ENCODE results near the gene NELL1. TPM values are rescaled to one million over a fixed set of nuclear protein-coding genes. Genes with fewer than 3 reads are reported as not detected.

The NELL1 gene
- total RNA-seq, 4 donors from 2014 or later = 0.27 TPM; not detected in 3

- Histone ChIP-seq H3K27me3 (no peaks in the 10 kb centered on the region), H3K4me3 (no peak overlapping the region), H3K9me3 (no peaks in the 10 kb centered on the region), H3K27ac (no peak overlapping the region), H3K4me1 (no peaks in the 10 kb centered on the region), H3K36me3 (no peaks in the 10 kb centered on the region)
- no peak for TF ChIP-seq POLR2AphosphoS5 (IDR thresholded peaks at IDR 0.05)
- TF ChIP-seq POLR2A (IDR thresholded peaks at IDR 0.05) = no peak
- TF ChIP-seq CTCF (IDR thresholded peaks at IDR 0.05) = no peak
- TF ChIP-seq EP300 (IDR thresholded peaks at IDR 0.05; ENCODE audit: low read depth) = no peak
- DNase-seq = no peak
- intact Hi-C loops (cut with DNase I; ENCODE audit: low total_unique reads) (no loop called here), in situ Hi-C loops (cut with MboI; ENCODE audit: low pct_ligation_motif_present in 1 of 4, low pct_unique_long_range_greater_than_20kb in 1 of 4, low sequenced_read_pairs in 3 of 4) (no loop called here)
- WGBS, 2 donors (ENCODE audit: low coverage in 1 of 2) = 55 to 61% methylated on average over 3 of the region's 3 CpGs
Observed at GRCh38 chr11:21068886-21069285, 399.5 kb downstream of the NELL1 start.

DNA sequence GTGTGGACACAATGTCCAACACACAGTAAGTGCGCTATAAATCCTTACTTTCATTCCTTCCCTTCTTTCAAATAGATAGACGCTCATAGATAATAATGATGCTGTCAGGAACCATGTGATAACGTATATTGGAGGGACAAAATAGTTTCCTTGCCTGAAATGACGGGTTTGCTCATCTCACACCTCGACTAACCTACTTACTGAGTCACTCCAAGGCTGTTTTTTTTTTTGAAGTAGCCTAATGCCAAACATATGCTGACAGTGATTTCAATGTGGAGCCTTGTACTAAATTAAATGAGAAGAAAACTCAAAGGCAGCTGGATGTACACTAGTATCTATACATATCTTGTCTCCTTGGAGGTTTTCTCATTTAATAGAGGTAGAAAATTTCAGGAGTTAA is 400.5 kb downstream of the NELL1 start:
- no peaks in the 10 kb centered on the region for H3K36me3 ChIP-seq
- in situ Hi-C loops (cut with MboI; ENCODE audit: low pct_ligation_motif_present in 1 of 4, low pct_unique_long_range_greater_than_20kb in 1 of 4, low sequenced_read_pairs in 3 of 4) = no loop called here
- 61 to 62% methylated on average over 5 of the region's 5 CpGs for WGBS, 2 donors (ENCODE audit: low coverage in 1 of 2)
- H3K9me3 ChIP-seq = no peaks in the 10 kb centered on the region
- H3K4me1 ChIP-seq = no peaks in the 10 kb centered on the region
- no peak for DNase-seq
- intact Hi-C loops (cut with DNase I; ENCODE audit: low total_unique reads) = no loop called here
- TF ChIP-seq CTCF (IDR thresholded peaks at IDR 0.05) (no peak), EP300 (IDR thresholded peaks at IDR 0.05; ENCODE audit: low read depth) (no peak), POLR2A (IDR thresholded peaks at IDR 0.05) (no peak)
- no peaks in the 10 kb centered on the region for H3K27me3 ChIP-seq
- H3K4me3 ChIP-seq = no peak overlapping the region
- no peak overlapping the region for H3K27ac ChIP-seq

DNA sequence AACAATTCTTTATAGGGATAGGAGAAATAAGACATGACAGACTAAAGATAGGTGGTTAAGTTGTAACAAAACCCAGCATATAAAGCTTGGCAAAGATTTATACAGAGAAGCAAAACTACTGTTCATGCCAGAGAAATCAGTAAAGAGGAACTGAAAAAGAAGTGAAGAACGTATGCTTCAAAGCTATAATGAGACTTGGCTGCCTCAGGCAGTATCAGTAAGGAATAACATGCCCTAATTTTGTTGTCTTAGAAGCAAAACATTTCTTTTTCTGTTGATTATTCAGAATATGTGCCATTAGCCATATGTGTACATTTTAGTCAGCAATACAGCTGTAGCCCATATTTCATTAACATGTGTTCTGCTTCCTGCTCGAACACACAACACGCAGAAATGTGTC is 403.2 kb downstream of the NELL1 start:
- intact Hi-C loops (cut with DNase I; ENCODE audit: low total_unique reads) (no loop called here), in situ Hi-C loops (cut with MboI; ENCODE audit: low pct_ligation_motif_present in 1 of 4, low pct_unique_long_range_greater_than_20kb in 1 of 4, low sequenced_read_pairs in 3 of 4) (no loop called here)
- WGBS, 2 donors (ENCODE audit: low coverage in 1 of 2) = 41 to 54% methylated on average over 3 of the region's 3 CpGs
- no peak for DNase-seq
- Histone ChIP-seq H3K36me3 (no peaks in the 10 kb centered on the region), H3K4me1 (no peaks in the 10 kb centered on the region), H3K9me3 (no peaks in the 10 kb centered on the region), H3K27me3 (no peaks in the 10 kb centered on the region), H3K27ac (no peak overlapping the region), H3K4me3 (no peak overlapping the region)
- no peak for TF ChIP-seq EP300 (IDR thresholded peaks at IDR 0.05; ENCODE audit: low read depth)
- TF ChIP-seq POLR2A (IDR thresholded peaks at IDR 0.05) = no peak
- no peak for TF ChIP-seq CTCF (IDR thresholded peaks at IDR 0.05)
- no peak for TF ChIP-seq POLR2AphosphoS5 (IDR thresholded peaks at IDR 0.05)

GRCh38 chr11:21082853-21083252 is 413.5 kb downstream of the NELL1 start:
- TF ChIP-seq EP300 (IDR thresholded peaks at IDR 0.05; ENCODE audit: low read depth) = no peak
- TF ChIP-seq CTCF (IDR thresholded peaks at IDR 0.05) = no peak
- no peak for TF ChIP-seq POLR2A (IDR thresholded peaks at IDR 0.05)
- TF ChIP-seq POLR2AphosphoS5 (IDR thresholded peaks at IDR 0.05) = no peak
- DNase-seq = no peak
- H3K4me1 ChIP-seq = no peaks in the 10 kb centered on the region
- no peaks in the 10 kb centered on the region for H3K27me3 ChIP-seq
- no peak overlapping the region for H3K4me3 ChIP-seq
- no peaks in the 10 kb centered on the region for H3K9me3 ChIP-seq
- no peaks in the 10 kb centered on the region for H3K36me3 ChIP-seq
- intact Hi-C loops (cut with DNase I; ENCODE audit: low total_unique reads) = no loop called here
- WGBS, 2 donors (ENCODE audit: low coverage in 1 of 2) = 81 to 91% methylated on average over 3 of the region's 3 CpGs
- no peak overlapping the region for H3K27ac ChIP-seq
- in situ Hi-C loops (cut with MboI; ENCODE audit: low pct_ligation_motif_present in 1 of 4, low pct_unique_long_range_greater_than_20kb in 1 of 4, low sequenced_read_pairs in 3 of 4) = no loop called here

All from transverse colon (tissue), 4 donors.